UCSD-AML1 (cell line): Measurements from ENCODE around the gene GRIN1.

ENCODE experiments used
- DNase-seq: peaks from one replicate; lab custom pipeline; 2025; ENCODE audit not compliant: unreplicated experiment; lab: John Stamatoyannopoulos, UW

Gene GRIN1

DNA sequence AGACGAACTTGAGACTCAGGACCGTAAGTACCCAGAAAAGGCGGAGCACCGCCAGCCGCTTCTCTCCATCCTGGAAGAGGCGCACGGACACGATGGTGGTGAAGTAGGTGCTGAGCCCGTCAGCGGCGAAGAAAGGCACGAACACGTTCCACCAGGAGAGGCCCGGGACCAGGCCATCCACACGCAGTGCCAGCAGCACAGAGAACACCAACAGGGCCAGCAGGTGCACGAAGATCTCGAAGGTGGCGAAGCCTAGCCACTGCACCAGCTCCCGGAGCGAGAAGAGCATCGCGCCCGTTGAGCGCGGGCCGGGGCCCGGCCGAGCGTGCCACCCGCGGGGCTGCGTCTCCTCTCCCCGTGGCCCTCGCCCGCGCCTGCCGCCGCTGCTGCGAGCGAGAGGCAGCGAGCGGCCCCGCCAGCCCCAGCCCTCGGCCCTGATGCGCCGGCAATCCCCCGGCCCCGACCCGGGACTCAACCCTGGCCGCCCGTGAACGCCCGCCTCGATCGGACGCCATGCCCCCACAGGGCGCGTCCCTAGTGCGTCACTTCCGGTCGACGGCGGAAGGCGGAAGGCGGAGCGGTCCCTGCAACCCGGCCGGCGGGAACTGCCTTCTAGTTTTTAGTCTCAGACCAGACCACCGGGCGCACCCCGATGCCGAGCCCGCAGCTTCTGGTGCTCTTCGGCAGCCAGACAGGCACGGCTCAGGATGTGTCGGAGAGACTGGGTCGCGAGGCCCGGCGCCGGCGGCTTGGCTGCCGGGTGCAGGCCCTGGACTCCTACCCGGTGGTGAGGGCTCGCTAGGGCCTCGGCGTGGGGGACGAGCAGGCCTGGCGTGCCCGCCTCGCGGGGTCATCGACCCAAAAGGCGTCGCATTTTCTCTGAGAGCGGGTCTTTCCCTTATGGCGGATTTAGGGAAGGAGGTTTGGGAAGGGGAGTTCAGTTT lies 66.4 kb downstream of the GRIN1 start, which contains the start of the genes NDOR1 and TMEM203:
Gene NDOR1, plus strand, starts transcription at position 575 of the 944 bp plus-strand sequence. Its CDS starts 78 bp downstream, at position 653.
Gene TMEM203, minus strand, starts transcription at position 523 of the 944 bp plus-strand sequence. Its CDS starts 234 bp downstream, at position 289.
- peak; percentile 86 for DNase-seq

DNA sequence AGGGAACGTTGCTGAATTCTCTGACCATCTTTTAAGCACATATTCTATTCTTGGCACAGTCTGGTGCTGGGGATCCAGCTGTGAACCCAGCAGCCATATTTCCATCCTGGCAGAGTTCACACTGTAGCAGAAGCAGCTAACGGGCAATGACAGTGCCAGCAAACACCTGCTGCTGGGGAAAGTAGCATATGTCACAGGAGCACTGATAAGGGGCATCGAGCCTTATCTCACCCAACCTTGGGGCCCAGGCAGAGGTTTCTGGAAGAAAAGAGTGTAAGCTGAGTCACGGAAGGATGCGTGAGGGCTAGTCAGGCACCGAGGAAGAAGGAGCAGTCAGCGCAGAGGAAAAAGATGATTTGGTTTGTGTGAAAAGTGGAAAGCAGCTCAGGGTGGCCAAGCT lies 67.6 kb downstream of the GRIN1 start:
- no peak for DNase-seq

DNA sequence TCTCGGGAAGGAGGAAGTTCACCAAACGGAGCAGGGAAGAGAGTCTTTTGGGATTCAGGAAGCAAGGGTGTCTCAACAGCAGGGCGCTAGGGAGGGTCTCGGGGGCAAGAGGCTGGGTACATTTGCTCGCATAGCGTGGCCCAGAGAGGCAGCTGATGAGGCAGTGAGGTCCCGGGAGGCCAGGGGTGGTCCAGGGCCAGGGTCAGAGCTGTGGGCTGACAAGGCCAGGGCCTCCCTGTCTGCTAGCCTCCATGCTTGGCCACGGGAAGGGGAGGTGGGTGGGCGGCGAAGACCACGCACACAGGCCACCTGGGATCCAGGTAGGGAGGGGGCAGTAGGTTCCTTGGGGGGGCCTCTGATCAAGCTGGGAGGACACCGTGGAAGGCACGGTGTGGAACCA lies 72.6 kb downstream of the GRIN1 start:
- DNase-seq: no peak

DNA sequence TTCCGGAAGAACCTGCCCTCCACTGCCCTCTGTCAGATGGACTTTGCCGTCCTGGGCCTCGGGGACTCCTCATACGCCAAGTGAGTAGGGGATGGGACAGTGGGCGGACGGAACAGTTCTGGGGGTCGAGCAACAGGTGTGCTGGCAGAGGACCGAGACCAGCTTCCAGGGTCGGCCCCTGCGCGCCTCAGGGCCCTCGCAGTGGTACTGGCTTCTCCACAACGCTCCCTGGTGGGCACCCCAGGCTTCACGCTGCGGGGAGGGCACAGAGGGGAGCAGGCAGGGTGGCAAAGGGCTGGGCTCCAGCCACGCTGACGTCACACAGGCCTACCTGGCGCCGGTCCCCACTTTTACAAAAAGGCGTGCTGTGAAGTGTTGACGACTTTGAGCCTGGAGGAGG lies 73.6 kb downstream of the GRIN1 start:
- DNase-seq: no peak

DNA sequence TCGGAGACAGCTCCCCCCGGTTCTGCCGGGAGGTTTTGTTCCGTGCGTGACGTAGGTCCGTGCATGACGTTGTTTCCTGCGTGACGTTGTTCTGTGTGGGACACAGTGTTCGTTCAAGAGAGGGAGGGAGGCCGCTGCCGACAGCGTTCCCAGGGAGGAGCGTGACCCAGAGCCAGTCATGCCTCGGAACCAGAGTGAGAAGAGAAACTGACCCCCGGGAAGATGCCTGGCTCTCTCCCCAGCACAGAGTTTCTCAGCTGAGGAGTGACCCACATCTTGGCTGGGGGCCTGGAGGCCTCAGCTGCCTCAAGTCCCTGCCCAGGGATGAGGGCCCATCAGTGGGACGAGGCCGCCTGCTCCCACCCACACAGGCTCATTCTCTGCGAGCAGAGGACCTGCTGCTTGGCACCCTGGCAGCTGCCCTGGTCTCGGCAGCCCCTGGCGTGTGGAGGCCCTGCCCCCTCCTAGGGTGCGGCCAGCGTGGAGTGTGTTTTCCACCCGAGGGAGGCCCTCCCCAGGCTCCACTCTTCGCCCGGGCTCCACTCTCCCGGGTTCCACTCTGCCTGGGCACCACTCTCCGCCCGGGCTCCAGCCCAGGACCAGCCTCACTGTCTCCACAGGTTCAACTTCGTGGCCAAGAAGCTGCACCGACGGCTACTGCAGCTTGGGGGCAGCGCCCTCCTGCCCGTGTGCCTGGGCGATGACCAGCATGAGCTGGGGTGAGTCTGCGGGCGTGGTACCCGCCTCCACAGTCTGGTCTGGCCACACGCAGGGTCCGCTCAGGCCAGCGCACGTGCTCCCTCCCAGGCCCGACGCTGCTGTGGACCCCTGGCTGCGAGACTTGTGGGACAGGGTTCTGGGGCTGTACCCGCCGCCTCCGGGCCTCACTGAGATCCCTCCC lies 74.5 kb downstream of the GRIN1 start:
- DNase-seq: peak; percentile 17

DNA sequence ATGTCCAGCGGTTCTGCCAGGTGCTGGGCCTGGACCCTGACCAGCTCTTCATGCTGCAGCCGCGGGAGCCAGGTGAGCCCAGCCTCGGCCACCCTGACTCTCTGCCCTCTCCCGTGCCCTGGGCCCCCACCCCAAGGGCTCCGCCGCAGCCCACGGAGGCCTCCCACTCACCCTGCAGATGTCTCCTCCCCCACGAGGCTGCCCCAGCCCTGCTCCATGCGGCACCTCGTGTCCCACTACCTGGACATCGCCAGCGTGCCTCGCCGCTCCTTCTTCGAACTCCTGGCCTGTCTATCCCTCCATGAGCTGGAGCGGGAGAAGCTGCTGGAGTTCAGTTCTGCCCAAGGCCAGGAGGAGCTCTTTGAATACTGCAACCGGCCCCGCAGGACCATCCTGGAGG lies 75.7 kb downstream of the GRIN1 start:
- DNase-seq: no peak

DNA sequence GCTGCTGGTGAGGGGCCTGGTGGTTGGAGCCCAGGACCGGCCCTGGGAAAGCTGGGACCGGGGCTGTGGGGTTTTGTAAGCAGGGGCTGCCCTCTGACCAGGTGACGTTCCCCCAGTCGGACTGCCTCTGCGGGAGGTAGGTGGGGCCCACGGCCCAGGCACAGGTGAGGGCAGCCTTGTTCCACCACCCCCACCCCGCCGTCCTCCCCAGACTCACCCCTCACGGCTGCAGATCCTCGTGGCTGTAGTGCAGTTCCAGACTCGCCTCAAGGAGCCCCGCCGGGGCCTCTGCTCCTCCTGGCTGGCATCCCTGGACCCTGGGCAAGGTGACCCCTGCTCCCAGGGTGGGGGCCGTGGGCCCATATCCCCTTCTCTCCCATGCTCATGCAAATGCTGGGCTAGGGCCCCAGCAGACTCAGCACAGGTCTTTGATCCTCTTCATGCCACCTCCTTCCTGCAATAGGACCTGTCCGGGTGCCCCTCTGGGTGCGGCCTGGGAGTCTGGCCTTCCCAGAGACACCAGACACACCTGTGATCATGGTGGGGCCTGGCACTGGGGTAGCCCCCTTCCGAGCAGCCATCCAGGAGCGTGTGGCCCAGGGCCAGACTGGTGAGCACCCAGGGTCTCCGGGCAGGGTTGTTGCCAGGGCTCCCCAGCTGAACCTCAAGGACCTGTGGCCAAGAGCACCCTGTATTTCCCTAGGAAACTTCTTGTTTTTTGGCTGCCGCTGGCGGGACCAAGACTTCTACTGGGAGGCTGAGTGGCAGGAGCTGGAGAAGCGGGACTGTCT lies 76.4 kb downstream of the GRIN1 start:
- no peak for DNase-seq

DNA sequence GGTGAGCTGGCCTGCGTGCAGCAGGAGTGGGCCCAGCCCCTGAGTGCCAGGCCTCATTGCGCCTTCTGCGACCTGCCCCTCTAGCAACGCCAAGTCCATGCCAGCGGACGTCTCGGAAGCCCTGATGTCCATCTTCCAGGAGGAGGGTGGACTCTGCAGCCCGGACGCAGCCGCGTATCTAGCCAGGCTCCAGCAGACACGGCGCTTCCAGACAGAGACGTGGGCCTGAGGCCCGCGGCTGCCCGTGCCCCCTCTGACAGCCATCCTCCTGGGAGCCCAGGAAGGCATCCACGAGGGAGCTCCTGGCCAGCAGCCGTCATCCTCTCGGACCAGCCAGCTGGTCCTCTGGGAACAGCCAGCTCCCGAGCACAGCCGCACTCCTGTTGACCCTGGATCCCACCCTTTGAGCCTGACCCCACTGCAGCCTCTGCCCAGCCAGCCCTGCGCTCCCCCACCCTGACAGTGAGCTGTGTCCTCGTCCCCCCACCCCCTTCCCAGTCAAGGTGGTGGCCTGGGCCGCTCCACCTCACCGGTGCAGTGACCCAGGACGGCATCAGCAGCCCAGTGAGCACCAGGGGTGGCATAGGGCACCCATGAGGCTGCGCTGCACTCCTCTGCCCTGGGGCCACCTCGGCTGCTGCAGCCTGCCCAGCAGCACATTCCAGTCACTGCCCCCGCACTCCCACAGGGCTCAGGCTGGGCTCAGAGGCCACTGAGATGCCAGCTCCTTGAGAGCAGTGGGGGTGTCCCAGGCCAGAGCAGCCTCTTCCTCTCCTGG lies 77.4 kb downstream of the GRIN1 start:
- DNase-seq: no peak

DNA sequence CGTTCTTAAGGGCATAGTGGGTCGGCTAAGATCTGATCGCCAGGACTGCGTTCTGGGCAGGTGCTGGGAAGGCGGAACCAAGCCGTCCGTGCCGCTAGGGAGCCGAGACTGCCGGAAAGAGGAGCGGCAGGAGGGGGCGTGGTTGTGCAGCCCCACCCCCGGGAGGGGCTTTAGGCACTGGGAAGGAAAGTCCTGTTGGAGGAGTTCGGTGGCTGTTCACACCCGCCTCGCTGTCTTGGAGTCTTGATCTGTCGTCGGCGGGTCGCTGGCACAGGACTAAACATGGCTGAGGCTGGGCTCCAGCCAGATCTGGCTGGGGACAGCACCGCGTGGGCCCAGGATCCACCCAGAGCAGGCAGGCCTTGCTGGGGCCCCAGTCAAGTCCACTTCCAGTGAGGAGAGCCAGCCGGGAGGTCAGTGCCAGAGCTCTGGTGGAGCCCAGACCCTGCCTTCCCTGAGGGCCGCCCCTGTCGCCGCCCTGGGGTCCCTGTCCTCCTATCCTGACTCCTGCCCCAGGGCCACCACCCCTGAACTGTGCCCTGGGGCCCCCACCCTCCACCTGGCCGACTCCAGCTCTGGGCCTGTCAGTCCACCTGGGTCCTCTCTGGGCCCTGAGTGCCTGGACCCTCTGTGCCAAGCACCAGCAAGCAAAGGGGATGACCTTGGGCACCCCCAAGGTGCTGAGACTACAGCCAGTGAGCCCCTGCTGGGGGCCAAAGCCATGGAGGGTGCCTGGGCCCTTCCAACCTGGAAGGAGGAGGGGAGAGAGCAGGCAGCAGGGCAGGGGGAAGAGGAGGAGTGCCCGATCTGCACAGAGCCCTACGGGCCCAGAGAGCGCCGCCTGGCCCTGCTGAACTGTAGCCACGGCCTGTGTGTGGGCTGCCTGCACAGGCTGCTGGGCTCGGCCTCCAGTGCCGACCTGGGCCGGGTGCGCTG lies 78.6 kb downstream of the GRIN1 start:
- peak; percentile 77 for DNase-seq

DNA sequence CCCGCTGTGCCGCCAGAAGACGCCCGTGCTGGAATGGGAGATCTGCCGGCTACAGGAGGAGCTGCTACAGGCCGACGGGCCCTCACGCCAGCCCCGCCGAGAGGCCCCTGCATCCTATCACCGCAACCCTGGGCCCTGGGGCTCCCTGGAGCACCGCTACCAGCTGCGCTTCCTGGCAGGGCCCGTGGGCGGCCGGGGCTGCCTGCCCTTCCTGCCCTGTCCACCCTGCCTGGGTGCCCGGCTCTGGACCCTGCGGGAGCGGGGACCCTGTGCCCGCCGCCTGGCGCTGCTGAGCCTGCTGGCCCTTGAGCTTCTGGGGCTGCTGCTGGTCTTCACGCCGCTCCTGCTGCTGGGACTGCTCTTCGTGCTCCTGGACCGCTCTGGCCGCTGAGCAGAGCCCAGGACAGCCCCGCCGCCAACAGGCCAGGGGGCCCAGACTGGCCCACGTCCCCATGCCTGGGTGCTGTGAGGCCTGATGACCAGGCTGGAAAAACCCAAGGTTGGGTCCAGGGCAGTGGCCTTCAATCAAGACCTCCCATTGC lies 79.3 kb downstream of the GRIN1 start:
- no peak for DNase-seq
